ENCODE measurements around the gene SCD.

The SCD gene

DNA sequence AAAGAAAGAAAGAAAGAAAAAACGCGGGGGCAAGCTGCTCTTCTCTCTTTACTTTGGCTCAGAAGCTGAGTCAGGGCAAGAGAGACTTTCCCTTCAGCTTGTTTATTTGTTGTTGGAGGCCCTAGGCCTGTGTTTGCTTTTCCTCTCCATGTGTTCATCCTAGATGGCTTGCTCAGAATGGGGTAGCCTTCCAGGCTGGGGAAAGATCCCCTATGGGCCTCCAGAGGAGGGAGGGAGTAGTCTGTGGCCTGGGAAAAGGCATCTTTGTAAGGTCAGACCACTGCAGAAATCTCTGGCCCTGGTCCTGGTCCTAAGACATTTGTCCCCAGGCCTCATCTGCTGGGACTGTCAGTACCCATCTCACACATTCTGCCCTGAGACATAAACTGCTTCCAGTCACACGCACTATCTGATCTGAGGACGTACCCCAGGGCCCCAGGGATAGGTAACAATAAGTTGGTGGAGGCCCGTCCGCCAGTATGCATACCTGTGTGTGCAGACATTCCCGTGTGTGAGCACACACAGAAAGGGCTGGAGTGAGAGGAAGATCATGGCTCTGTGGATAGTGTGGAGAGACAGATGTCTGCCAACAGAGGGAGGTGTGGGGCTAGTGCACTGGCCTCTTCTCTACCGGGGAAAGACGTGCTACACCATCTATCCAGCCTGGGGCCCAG lies 4.9 kb upstream of the SCD start:
- Mint-ChIP-seq H3K4me1 (peaks cover 20% of the 10 kb centered on the region), H3K27me3 (ENCODE audit: low read depth) (peaks cover 8% of the 10 kb centered on the region), H3K4me3 (no peak overlapping the region), H3K27ac (peak overlapping the region; percentile 7 to 29 (median 28)), H3K9me3 (no peaks in the 10 kb centered on the region), H3K36me3 (ENCODE audit: low read depth) (no peaks in the 10 kb centered on the region)
- TF ChIP-seq, protein P1, sequence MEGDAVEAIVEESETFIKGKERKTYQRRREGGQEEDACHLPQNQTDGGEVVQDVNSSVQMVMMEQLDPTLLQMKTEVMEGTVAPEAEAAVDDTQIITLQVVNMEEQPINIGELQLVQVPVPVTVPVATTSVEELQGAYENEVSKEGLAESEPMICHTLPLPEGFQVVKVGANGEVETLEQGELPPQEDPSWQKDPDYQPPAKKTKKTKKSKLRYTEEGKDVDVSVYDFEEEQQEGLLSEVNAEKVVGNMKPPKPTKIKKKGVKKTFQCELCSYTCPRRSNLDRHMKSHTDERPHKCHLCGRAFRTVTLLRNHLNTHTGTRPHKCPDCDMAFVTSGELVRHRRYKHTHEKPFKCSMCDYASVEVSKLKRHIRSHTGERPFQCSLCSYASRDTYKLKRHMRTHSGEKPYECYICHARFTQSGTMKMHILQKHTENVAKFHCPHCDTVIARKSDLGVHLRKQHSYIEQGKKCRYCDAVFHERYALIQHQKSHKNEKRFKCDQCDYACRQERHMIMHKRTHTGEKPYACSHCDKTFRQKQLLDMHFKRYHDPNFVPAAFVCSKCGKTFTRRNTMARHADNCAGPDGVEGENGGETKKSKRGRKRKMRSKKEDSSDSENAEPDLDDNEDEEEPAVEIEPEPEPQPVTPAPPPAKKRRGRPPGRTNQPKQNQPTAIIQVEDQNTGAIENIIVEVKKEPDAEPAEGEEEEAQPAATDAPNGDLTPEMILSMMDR (IDR thresholded peaks at IDR 0.05; ENCODE audit: unreplicated experiment in 3 of 3): peak; percentile 52 to 65 (median 62)

DNA sequence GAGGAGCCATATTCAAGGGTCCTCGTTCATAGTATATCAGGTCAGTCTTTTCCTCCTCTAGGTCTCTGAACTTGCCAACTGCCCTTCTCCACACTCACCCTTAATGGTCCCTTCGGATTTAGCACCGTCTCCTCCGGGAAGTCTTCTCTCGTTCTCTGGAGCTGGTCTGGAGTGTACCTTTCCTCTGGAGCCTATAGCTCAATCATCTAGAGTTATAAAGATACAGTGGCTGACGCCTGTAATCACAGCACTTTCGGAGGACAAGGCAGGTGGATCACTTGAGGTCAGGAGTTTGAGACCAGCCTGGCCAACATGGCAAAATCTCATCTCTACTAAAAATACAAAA lies 4.4 kb upstream of the SCD start:
- Mint-ChIP-seq H3K4me3 (no peak overlapping the region), H3K36me3 (ENCODE audit: low read depth) (no peaks in the 10 kb centered on the region), H3K4me1 (peaks cover 20% of the 10 kb centered on the region), H3K27ac (peak overlapping the region in 1 of 3 experiments; percentile 29), H3K9me3 (no peaks in the 10 kb centered on the region), H3K27me3 (ENCODE audit: low read depth) (peaks cover 8% of the 10 kb centered on the region)
- TF ChIP-seq, protein P1 (IDR thresholded peaks at IDR 0.05; ENCODE audit: unreplicated experiment in 3 of 3): peak in 1 of 3 experiments; percentile 20

DNA sequence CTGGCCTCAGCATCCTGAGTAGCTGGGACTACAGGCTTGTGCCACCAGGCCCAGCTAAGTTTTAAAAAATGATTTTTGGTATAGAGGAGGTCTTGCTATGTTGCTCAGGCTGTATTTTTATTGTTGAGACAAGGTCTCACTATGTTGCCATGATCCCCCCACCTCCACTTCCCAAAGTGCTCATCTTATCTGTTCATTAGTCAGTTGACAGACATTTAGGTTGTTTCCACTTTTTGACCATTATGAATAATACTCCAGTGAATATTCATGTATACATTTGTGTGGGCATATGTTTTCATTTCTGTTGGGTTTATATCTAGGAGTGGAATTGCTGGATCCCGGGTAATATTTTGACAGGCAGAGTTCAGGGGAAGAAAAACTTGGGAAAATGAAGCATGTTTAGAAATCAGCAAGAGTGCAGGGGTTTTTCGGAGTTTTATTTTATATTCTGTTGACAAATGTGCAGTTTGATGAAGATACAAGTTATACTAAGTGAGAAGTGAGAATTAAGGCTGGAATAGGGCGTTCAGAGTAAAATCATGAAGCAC lies 2.7 kb upstream of the SCD start:
- Mint-ChIP-seq H3K4me1 (peaks cover 36% of the 10 kb centered on the region), H3K4me3 (peak overlapping the region; percentile 57 to 75 (median 65)), H3K36me3 (ENCODE audit: low read depth) (peaks cover 7% of the 10 kb centered on the region), H3K9me3 (no peaks in the 10 kb centered on the region), H3K27me3 (ENCODE audit: low read depth) (no peaks in the 10 kb centered on the region), H3K27ac (peak overlapping the region; percentile 12 to 17 (median 15))
- TF ChIP-seq, protein P1 (IDR thresholded peaks at IDR 0.05; ENCODE audit: unreplicated experiment in 3 of 3): no peak

DNA sequence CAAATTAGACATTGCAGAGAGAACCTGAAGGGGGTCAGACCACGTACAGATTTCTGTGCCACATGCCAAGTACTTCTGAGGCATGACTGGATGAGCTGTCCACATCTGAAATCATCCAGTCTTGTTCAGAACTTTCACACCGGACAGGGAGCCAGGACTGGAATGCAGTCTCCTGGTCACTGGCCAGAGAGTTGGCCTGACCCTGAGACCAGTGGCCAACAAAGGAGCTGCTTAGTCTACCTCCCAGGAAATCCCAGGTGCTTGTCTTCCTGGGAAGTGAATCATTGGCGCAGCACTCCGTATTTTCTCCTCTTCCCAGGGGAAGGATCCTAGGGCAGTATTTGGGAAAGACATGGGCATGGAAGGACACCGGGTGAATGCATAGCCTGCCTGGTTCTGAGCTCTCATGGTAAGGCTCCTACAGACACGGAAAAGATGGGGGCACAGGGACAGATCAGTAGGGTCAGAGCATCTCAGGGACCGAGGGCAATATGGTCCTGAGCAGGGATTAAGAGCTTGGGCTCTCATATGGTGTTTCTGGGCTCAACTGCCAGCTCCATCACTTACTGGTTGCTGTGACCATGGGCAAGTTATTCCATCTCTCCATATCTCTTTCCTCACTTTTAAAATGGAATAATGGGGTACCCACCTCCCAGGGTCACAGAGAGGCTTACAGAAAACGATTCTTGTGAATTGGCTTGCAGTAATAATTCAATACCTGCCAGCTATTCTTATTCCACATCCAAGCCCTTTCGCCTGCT lies 1.3 kb upstream of the SCD start:
- peak overlapping the region in 2 of 3 experiments; percentile 58 to 89 for H3K27ac Mint-ChIP-seq
- TF ChIP-seq, protein P1 (IDR thresholded peaks at IDR 0.05; ENCODE audit: unreplicated experiment in 3 of 3): no peak
- no peaks in the 10 kb centered on the region for H3K27me3 Mint-ChIP-seq (ENCODE audit: low read depth)
- no peaks in the 10 kb centered on the region for H3K9me3 Mint-ChIP-seq
- H3K4me3 Mint-ChIP-seq: peak overlapping the region; percentile 84 to 92 (median 92)
- H3K36me3 Mint-ChIP-seq (ENCODE audit: low read depth): peaks cover 22% of the 10 kb centered on the region
- peaks cover 50% of the 10 kb centered on the region for H3K4me1 Mint-ChIP-seq

DNA sequence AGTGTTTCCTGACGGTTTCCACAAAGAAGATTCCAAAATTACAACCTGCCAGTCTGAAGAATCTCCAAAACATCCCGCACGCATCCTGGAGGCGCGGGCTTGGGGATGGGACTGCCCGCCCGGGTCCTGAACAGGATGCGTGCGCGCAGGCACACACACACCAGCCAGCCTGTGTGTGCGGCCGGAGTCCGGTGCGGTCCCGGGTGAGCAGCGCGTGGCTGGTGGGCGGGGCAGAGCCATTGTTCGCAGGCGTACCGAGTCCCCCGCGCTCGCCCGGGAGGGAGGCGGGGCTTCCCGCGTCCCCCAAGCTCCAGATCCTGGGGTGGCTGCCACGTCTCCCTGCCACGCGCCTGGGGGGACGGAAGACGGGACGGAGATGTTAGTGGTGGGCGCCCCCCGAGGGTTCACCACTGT lies 675 bp upstream of the SCD start:
- Mint-ChIP-seq H3K36me3 (ENCODE audit: low read depth) (peaks cover 28% of the 10 kb centered on the region), H3K4me1 (peaks cover 50% of the 10 kb centered on the region), H3K4me3 (peak overlapping the region; percentile 91 to 92 (median 92))

More for the DNA sequence above, 675 bp upstream of the SCD start:
- TF ChIP-seq, protein P1 (IDR thresholded peaks at IDR 0.05; ENCODE audit: unreplicated experiment in 3 of 3): no peak
- peak overlapping the region in 2 of 3 experiments; percentile 58 to 89 for H3K27ac Mint-ChIP-seq
- no peaks in the 10 kb centered on the region for H3K27me3 Mint-ChIP-seq (ENCODE audit: low read depth)
- H3K9me3 Mint-ChIP-seq: no peaks in the 10 kb centered on the region
